LNCaP clone FGC (cell line): ENCODE measurements around the gene ORC2.
"Not testable (repeated sequence)": the region's sequence is repeated elsewhere in the genome, so short reads cannot be mapped to it uniquely, and the experiment has no call there.

ENCODE experiments used
- DNase-seq: peaks from one replicate; pipeline ENCODE4 v3.0.0-alpha.2; 2011; ENCODE audit warnings: low read depth
- H3K4me3 ChIP-seq: 2 replicates; pipeline ENCODE4 v1.5.1; 2011; ENCODE audit warnings: mild to moderate bottlenecking, low read depth, low read length, control low read depth
- TF ChIP-seq, protein P1 (sequence below): IDR thresholded peaks from 2 replicates; pipeline ENCODE4 v1.5.1; 2012; ENCODE audit warnings: mild to moderate bottlenecking; ENCODE audit not compliant: control insufficient read depth, insufficient read depth; ENCODE audit errors: extremely low read depth

Gene ORC2

DNA sequence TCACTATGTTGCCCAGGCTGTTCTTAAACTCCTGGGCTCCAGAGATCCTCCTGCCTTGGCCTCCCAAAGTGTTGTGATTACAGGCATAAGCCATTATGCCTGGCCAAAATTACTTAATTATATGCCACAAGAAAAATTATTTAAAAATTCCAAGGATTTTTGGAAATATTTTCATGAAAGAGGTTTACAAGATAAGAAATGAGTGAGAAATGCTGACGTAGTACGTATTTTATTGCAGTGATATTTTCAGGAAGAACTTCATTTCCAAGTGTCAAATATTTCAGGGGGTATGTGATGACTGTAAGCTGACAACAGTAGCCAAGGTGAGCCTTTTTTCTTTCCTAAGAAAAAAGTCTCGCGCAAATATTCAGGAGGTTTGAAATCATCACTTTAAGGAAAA, 53.5 kb downstream of the ORC2 start:
- H3K4me3 ChIP-seq = no peak overlapping the region
- TF ChIP-seq, protein P1, sequence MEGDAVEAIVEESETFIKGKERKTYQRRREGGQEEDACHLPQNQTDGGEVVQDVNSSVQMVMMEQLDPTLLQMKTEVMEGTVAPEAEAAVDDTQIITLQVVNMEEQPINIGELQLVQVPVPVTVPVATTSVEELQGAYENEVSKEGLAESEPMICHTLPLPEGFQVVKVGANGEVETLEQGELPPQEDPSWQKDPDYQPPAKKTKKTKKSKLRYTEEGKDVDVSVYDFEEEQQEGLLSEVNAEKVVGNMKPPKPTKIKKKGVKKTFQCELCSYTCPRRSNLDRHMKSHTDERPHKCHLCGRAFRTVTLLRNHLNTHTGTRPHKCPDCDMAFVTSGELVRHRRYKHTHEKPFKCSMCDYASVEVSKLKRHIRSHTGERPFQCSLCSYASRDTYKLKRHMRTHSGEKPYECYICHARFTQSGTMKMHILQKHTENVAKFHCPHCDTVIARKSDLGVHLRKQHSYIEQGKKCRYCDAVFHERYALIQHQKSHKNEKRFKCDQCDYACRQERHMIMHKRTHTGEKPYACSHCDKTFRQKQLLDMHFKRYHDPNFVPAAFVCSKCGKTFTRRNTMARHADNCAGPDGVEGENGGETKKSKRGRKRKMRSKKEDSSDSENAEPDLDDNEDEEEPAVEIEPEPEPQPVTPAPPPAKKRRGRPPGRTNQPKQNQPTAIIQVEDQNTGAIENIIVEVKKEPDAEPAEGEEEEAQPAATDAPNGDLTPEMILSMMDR = no peak
- DNase-seq = no peak

DNA sequence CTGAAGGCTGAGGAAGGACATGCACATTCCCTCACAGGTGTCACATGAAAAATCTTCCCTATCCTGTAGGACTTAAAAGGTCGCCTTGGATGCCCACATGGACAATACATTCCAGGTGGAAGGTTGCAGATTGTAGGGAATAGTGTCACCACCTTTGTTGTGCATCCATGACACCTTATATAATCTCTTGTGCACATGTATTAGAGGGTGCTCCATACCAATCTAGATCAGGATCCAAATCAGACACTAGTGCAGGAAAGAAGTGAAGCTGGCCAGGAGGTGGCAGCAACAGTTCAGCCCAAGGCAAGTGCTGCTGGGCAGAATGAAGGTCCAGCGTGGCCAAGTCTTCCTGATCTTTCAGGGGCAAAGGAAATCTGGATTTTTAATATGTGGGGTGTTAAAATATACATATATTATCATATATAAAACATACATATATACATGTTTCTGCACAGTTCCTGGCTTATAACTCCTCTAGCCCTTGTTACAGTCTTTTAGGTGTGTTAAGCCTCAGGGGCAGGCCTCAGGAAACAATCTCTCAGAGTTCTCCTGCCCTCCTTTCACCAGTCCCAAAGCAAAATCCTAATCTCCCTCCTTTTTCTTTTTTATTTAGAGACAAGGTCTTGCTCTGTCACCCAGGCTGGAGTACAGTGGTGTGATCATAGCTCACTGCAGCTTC, 57.7 kb downstream of the ORC2 start:
- H3K4me3 ChIP-seq = no peak overlapping the region
- peak; percentile 40 for DNase-seq
- TF ChIP-seq, protein P1 = peak; percentile 87

DNA sequence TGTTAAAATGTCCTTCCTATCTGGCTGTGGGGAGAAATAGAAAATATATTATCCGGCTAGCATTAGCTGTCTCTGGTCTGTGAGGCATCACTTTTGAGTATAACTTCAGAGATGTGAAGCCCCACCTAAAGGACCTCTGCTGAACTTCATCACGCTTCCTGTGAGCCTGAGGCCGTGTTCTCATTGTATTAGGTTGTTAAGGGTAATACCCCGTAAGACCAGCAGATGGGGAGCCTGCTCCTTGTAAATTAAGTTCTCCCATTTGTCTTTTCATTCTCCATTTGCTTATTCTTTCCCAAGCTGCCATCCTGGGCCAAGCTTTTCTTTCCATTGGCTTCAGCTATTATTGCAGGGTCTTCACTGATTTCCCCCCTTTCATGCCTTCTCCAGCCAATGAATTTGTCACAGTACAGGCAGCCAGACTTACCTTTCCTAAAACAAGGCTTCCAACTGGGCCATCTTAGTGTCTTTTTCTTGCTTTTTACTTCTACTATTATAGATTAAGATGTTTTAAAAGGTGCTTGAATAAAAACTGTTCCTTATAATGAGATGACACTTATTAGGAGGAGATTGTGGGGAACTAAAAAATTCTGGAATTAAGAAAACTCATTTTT, 61.9 kb downstream of the ORC2 start:
- no peak overlapping the region for H3K4me3 ChIP-seq
- TF ChIP-seq, protein P1 = peak; percentile 71
- peak; percentile 67 for DNase-seq

DNA sequence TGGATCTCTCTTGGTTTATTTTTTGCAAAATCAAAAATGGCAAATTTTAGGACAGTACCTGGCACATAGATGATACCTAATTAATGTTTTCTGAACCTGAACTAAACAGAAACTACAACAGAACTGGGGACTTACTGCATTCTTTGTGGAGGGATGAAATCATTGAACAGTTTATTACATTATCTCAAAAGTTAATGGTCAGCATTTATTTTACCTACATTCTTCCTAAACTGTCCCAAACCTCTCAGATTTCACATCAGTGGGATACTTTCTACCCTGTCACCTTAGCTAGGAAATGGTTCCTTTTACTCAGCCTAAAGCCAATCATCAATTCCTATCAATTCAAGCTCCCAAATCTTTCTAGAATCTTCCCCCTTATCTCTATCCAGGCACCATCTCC, 64.0 kb downstream of the ORC2 start:
- no peak for DNase-seq
- H3K4me3 ChIP-seq = no peak overlapping the region
- TF ChIP-seq, protein P1 = no peak

DNA sequence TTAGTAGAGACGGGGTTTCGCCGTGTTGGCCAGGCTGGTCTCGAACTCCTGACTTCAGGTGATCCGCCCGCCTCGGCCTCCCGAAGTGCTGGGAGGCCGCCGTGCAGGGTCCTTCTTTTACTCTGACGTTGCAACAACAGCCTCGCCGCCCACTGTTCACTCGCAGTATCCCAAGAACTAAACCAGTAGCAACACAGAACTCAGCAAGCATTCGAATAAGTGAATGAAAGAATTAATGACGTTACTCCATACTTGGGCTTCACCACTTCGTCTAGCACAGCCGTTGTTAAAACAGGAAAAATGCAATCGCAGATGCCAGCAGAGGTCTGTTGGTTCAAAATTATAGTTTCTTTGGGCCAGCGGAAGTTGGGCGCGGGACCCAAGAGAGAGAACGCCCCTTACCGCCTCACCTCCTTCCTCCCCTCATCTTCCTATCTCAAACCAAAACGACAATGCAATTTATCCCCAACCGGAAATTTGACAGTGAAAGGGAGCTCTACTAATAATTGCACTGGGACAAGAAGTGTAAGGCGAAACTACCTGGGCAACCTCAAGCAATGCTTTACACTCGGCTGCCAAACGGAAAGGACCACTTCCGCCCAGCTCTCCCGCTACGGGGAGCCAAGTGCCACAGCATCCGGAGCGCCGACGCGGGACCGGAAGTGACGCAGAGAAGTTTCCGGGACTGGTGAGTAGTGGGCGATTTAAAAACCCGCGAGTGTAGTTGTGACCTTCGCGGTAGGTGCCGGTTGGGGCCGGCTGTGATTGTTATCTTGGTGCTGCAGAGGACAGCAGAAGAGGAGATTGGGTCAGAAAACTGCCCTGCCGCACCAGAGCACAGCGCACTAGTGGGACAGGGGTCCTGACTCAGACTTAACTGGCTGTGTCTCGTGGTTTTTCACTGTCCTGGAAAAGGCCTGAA, 74.5 kb downstream of the ORC2 start, which contains the start of the genes NIF3L1 and PPIL3:
NIF3L1 (plus strand) TSS at position 668 of the 922 bp plus-strand sequence. CDS start 2,573 bp downstream, outside the sequence.
PPIL3 (minus strand) TSS at position 374 of the 922 bp plus-strand sequence. CDS start 1,462 bp downstream, outside the sequence.
- peak within 1 kb of the TSS; percentile 74 for H3K4me3 ChIP-seq
- peak; percentile 96 for DNase-seq
- TF ChIP-seq, protein P1 = no peak

DNA sequence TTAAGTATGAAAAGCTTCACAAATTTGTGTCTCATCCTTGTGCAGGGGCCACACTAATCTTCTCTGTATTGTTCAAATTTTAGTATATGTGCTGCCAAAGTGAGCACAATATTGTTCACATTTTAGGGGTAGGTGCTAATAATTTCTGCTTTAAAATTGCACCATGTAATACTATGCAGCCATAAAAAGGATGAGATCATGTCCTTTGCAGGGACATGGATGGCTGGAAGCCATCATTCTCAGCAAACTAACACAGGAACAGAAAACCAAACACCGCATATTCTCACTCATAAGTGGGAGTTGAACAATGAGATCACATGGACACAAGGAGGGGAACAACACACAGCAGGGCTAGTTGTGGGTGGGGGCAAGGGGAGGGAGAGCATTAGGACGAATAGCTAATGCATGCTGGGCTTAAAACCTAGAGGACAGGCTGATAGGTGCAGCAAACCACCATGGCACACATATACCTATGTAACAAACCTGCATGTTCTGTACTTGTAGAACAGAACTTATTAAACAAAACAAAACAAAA, 81.7 kb downstream of the ORC2 start:
- not testable (repeated sequence) for DNase-seq

More for the DNA sequence above, 81.7 kb downstream of the ORC2 start:
- not testable (repeated sequence) for H3K4me3 ChIP-seq
